HG03469 (cell line): Measurements from ENCODE around the gene PCDHGA4.
"Not testable (repeated sequence)": the region's sequence is repeated elsewhere in the genome, so short reads cannot be mapped to it uniquely, and the experiment has no call there.

Experiments used
- ATAC-seq: cut with Tn5 transposase; IDR thresholded peaks from one replicate; pipeline ENCODE4 v1.9.1; 2021; ENCODE audit warnings: mild to moderate bottlenecking, moderate library complexity, moderate number of reproducible peaks; ENCODE audit not compliant: unreplicated experiment

PCDHGA4 gene

GRCh38 chr5:141382469-141383294 lies 27.9 kb downstream of the PCDHGA4 start, which contains the start of gene PCDHGA7:
PCDHGA7 (plus strand) TSS chr5:141382742; CDS start chr5:141382900, 158 bp downstream.
- ATAC-seq = no peak

- ATAC-seq = no peak
These were observed 28.5 kb downstream of the PCDHGA4 start for GRCh38 chr5:141383345-141383744.

GRCh38 chr5:141384471-141385267 lies 29.8 kb downstream of the PCDHGA4 start:
- no peak for ATAC-seq

DNA sequence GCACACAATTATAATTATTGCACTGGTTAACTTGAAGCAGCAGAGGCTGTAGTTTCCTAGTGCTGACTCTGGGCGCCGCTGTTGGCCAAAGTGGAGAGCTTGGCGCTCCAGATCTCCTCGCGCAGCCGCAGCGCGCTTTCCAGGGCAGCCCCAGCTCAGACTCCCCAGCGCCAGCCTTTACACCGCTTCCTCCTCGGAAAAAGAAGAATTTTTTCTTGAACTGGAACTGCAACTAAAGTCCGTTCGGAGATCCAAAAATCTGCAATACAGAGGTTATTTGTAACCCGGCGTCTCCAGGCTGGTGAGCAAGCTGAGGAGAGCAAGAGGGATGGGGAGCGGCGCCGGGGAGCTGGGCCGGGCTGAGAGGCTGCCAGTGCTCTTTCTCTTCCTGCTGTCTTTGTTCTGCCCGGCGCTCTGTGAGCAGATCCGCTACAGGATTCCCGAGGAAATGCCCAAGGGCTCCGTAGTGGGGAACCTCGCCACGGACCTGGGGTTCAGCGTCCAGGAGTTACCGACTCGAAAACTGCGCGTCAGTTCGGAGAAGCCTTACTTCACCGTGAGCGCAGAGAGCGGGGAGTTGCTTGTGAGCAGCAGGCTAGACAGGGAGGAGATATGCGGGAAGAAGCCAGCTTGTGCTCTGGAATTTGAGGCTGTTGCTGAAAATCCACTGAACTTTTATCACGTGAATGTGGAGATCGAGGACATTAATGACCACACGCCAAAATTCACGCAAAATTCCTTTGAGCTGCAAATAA lies 32.9 kb downstream of the PCDHGA4 start, which contains the start of gene PCDHGB4:
Gene PCDHGB4, plus strand, starts transcription at position 142 of the 755 bp plus-strand sequence. Its CDS starts 187 bp downstream, at position 329.
- peak; percentile 60 for ATAC-seq

GRCh38 chr5:141388661-141389060 lies 33.8 kb downstream of the PCDHGA4 start:
- no peak for ATAC-seq

DNA sequence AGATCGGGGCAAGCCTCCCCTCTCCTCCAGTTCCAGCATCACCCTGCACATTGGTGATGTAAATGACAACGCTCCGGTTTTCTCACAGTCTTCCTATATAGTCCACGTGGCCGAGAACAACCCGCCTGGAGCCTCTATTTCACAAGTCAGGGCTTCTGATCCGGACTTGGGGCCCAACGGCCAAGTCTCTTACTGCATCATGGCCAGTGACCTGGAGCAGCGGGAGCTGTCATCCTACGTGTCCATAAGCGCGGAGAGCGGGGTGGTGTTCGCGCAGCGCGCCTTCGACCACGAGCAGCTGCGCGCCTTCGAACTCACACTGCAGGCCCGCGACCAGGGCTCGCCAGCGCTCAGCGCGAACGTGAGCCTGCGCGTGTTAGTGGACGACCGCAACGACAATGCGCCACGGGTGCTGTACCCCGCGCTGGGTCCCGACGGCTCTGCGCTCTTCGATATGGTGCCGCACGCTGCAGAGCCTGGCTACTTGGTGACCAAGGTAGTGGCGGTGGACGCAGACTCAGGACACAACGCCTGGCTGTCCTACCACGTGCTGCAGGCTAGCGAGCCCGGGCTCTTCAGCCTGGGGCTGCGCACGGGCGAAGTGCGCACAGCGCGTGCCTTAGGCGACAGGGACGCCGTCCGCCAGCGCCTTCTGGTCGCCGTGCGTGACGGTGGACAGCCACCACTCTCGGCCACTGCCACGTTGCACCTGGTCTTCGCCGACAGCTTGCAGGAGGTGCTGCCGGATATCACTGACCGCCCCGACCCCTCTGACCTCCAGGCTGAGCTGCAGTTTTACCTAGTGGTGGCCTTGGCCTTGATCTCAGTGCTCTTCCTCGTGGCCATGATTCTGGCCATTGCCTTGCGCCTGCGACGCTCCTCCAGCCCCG lies 34.6 kb downstream of the PCDHGA4 start:
- no peak for ATAC-seq

DNA sequence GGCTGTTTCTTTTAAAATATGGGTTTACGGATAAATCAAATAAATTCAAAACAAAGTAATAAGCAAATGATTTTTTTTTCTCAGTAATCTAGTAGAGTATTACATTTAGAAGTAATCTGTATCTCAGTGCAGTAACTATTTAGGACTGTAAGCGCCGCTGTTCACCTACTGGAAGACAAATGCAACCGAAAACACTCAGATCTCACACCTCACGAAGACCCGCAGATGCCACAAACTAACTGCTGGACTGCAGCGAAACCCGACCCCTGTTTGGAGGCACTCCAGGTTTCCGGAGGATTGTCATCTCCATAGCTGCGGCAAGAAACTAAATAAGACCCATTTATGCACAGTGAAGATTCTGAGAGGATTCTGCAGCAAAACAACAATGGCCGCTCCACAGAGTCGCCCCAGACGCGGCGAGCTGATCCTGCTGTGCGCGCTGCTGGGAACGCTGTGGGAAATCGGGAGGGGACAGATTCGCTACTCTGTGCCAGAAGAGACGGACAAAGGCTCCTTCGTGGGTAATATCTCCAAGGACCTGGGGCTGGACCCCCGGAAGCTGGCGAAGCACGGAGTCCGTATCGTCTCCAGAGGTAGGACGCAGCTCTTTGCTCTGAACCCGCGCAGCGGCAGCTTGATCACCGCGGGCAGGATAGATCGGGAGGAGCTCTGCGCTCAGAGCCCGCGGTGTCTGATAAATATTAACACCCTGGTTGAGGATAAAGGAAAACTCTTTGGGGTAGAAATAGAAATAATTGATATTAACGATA lies 37.8 kb downstream of the PCDHGA4 start, which contains the start of gene PCDHGA8:
Gene PCDHGA8, plus strand, starts transcription at position 205 of the 770 bp plus-strand sequence. Its CDS starts 181 bp downstream, at position 386.
- ATAC-seq = no peak

GRCh38 chr5:141393267-141393666 lies 38.4 kb downstream of the PCDHGA4 start:
- no peak for ATAC-seq

- not testable (repeated sequence) for ATAC-seq
These were observed 39.8 kb downstream of the PCDHGA4 start for GRCh38 chr5:141394401-141395187.

GRCh38 chr5:141397756-141398551 lies 43.1 kb downstream of the PCDHGA4 start, which contains the start of gene PCDHGB5:
PCDHGB5 (plus strand) TSS chr5:141397947; CDS start chr5:141398128, 181 bp downstream.
- ATAC-seq = not testable (repeated sequence)

GRCh38 chr5:141398608-141399007 lies 43.8 kb downstream of the PCDHGA4 start:
- no peak for ATAC-seq

- no peak for ATAC-seq
These were observed 44.9 kb downstream of the PCDHGA4 start for GRCh38 chr5:141399555-141400258.

- no peak for ATAC-seq
These were observed 47.9 kb downstream of the PCDHGA4 start, which contains the start of gene PCDHGA9 for GRCh38 chr5:141402553-141403243. PCDHGA9 (plus strand) TSS chr5:141402778; CDS start chr5:141402953, 175 bp downstream.

DNA sequence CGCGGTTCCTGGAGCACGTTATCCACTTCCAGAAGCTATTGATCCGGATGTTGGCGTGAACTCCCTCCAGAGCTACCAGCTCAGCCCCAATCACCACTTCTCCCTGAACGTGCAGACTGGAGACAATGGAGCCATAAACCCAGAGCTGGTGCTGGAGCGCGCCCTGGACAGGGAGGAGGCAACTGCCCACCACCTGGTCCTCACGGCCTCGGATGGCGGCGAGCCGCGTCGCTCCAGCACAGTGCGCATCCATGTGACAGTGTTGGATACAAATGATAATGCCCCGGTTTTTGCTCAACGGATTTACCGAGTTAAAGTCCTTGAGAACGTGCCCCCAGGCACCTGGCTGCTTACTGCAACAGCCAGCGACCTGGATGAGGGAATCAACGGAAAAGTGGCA lies 48.6 kb downstream of the PCDHGA4 start:
- no peak for ATAC-seq
